HG03045 (cell line): ENCODE results near the gene VPS8.

Source experiments
- ATAC-seq: cut with Tn5 transposase; IDR thresholded peaks from one replicate; pipeline ENCODE4 v1.9.1; 2021; ENCODE audit warnings: mild to moderate bottlenecking, moderate library complexity; ENCODE audit not compliant: unreplicated experiment

Gene VPS8

DNA sequence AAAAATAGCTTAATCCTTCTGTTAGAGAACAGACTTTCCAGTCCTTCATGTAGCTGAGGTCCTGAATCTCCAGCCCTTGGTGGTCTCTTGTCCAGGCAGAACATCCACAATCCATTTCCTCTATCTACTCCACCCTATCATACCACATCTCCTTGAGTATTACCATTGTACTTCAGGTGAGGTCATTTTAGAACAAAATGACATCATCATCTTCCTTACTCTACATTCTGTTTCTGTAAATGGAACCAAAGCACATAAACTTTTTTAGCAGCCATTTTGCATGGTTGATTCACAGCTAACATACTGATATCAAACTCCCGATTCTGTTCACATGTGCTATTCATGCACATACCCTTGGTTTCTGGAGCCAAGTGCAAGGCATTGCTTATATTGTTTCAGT is 228.5 kb downstream of the VPS8 start:
- no peak for ATAC-seq

- no peak for ATAC-seq
Measured at GRCh38 chr3:185041540-185041939, 229.6 kb downstream of the VPS8 start.

DNA sequence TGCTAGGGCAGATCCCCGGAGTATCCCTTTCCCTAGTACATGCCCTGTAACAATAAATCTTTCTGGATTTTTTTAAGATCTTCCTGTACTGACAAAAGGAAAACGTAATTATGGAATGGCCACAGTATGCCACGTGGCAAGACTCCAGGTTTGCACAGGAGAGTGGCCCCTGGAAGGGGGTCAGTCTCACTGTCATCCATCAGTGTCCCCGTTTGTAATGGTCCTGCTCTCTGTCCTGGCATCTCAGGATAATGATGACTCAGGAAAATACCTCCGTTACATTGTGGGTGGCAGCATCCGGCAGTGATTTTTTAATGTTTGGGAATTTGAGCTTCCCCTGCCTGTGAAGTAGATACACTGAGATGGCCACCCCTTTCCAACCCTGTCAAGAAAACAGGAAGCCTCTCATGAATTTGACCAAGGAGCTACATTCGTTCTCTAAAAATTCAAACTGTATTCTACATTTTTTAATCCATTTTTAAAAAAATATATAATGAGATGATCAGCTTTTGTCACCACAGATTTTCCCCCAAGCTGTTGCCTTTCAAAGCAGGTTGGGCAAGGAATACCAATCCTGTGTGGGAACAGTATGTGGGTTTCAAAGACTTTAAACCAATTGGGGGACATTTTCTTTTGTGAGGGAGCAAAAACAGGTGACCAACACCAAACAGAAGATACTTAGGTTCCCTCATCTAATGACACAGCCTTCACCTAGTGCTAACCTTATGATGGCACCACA is 230.5 kb downstream of the VPS8 start:
- no peak for ATAC-seq

DNA sequence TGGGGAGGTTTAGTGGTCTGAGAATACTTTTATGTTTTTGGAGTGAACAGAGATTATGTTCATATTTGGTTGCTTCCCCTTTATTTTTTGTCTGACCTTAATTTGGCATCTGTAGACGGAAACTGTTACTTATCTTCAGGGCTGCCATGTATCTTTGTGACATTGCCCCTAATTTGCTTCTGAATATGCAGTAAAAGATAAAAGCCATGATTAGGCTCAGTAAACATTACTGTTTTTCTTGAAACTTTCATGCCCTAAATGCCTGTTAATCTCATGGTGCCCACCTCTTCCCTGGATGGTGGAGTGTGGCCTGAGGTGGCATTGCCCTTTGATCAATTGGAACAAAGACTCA is 234.2 kb downstream of the VPS8 start:
- ATAC-seq, result no peak

DNA sequence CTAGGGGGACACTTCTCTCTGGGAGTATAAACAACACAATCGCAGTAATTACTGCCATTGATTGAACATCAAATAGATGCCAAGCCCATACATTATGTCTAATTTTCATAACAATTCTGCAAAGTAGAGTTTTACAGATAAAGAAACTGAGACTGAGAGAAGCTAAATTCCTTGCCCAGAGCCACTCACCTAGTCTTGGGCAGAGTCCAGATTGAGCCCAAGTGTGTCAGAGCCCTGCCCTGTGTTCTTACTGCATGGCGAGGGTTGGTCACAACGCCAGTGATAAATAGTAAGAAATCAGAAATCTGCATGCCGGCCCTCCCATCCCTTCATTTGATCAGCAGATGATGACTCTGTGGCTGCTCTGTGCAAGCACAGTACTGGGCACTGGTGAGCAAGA is 234.6 kb downstream of the VPS8 start:
- ATAC-seq, result no peak

GRCh38 chr3:185049710-185050109 is 237.7 kb downstream of the VPS8 start:
- ATAC-seq, result no peak

DNA sequence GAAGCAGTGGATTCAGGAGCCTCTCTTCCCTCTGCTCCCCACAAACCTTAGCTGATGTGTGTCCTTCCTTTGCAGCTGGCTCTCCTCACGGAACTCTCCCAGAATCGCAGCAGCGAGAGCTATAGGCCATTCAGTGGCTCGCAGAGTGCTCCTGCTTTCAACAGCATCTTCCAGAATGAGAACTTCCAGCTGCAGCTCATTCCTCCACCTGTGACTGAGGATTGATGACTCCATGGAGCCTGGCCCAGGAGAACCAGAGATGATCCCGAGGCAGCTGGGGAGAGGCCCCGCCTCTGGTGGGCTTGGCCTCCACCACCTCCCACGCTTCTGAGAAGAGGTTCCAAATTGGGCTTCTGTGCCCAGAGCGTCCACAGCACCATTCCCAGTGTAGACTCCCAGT is 239.8 kb downstream of the VPS8 start:
- no peak for ATAC-seq

GRCh38 chr3:185052631-185053030 is 240.7 kb downstream of the VPS8 start:
- no peak for ATAC-seq

DNA sequence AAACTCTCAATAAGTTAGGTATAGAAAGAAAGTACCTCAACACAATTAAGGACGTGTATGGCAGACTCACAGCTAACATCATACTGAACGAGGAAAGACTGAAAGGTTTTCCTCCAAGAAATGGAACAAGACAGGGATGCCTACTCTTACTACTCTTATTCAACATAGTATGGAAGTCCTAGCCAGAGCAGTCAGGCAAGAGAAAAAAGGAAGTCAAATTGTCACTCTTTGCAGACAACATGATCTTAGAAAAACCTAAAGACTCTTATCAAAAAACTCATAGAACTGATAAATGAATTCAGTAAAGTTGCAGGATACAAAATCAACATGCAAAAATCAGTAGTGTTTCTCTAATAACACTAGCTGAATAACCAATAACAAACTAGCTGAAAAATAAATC is 244.9 kb downstream of the VPS8 start:
- ATAC-seq, result no peak

DNA sequence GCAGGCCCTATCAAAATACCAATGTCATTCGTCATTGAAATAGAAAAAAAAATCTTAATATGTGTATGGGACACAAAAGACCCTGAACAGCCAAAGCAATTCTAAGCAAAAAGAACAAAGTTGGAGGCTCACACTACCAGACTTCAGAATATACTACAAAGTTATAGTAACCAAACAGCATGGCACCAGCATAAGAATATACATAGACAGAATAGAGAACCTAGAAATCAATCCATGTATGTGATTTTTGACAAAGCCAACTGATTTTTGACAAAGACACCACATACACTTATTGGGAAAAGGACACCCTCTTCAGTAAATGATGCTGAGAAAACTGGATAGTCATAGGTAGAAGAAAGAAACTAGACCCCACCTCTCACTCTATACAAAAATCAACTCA is 245.9 kb downstream of the VPS8 start:
- no peak for ATAC-seq

DNA sequence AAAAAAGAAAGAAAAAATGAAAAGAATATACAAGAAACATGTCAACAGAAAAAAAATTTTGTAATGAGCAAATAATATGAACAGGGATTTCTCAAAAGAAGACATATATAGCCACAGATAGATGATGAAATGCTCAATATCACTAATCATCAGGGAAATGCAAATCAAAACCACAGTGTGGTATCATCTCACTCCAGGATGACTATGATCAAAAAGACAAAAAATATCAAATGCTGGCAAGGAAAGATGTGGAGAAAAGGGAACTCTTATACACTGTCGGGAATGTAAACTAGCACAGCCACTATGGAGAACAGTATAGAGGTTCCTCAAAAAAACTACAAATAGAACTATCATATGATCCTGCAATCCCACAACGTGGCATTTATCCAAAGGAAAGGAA is 246.8 kb downstream of the VPS8 start:
- no peak for ATAC-seq

GRCh38 chr3:185059766-185060165 is 247.8 kb downstream of the VPS8 start:
- no peak for ATAC-seq

- ATAC-seq, result no peak
Measured at GRCh38 chr3:185060655-185061054, 248.7 kb downstream of the VPS8 start.

DNA sequence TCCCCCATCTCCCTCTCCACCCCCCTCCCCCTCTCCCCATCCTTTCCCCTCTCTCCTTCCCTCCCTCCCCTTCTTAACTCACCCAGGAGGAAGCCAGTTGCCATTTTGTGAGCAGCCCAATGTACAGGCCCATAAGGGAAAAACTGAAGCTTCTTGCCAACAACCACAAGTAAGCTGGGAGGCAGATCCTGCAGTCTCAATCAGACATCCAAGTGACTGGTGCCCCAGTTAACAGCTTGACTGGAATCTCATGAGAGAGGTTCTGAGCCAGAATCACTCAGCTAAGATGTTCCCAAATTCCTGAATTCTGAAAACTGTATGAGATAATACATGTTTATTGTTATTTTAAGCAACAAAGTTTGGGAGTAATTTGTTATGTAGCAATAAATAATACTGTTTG is 250.2 kb downstream of the VPS8 start:
- no peak for ATAC-seq

DNA sequence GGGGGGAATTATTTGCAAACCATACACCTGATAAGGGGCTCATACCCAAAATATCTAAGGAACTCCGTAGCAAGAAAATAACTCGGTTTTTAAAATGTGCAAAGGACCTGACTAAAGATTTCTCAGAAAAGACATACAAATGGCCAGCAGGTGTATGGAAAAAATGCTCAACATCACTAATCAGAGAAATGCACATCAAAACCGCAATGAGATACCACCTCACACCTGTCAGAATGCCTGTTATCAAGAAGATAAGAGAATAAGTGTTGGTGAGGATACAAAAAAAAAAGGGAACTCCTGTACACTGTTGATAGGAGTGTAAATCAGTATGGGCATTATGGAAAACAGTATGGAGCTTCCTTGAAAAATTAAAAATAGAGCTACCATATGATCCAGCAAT is 251.5 kb downstream of the VPS8 start:
- no peak for ATAC-seq

DNA sequence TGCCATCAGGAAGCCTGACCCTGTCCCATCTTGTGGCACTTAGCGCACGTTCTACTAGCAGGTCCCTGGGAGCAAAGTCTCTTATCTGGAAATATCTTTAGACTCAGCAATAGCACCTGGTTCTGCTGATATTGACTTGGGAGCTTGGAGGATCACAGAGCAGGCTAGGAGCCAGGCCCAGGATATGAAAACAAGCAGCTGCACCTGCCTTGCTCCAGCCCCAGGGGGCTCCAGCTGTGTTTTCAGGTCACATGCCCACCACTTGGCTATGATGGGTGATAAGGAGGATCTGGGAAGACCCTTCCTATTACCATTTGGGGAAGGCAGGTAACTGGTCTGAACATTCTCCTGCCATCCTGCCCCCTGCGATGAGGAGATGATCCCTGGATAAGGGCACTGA is 253.1 kb downstream of the VPS8 start:
- no peak for ATAC-seq

- ATAC-seq, result no peak
Measured at GRCh38 chr3:185066251-185066650, 254.3 kb downstream of the VPS8 start.

GRCh38 chr3:185067173-185067572 is 255.2 kb downstream of the VPS8 start:
- ATAC-seq, result no peak

GRCh38 chr3:185069037-185070030 is 257.4 kb downstream of the VPS8 start:
- ATAC-seq, result no peak

DNA sequence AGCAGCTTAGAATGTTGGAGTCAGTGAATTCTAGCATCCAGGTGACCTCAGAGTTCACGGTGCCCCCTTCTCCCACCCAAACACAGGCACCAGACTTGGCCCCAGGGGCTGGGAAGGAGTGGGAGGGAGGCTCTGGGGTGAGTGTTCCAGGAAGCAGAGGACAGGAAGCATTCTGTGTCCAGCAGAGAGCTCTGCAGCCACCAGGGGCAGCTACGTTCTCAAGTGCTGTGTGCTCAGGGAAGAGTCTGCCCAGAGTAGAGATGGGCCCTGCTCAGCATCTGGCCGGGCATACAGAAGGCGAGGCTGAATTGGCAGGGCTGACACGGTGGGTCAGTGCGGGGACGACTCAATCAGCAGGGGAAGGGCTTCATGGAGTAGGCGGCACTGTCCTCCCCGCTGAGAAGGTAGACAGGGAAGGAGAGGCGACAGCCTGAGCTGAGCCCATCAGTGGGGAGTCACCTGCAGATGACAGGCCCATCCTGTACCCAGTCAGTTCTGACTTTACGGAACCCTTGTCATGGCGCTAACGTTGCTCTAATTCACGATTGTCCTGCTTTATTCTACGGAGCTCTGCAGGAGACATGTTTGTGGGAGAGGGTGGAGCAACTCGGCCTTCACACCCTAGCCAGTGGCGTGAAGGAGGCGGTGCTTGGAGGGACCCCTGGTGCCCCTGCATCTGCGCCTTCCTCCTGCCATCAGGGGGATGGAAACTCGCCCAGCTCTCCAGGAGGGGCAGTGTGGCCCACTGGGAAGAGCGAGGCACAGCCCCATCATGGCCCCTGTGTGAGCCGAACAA is 258.7 kb downstream of the VPS8 start:
- ATAC-seq, result no peak

- no peak for ATAC-seq
Measured at GRCh38 chr3:185071287-185071800, 259.4 kb downstream of the VPS8 start.
